ENCODE measurements around the gene OSBP2.

The OSBP2 gene

DNA sequence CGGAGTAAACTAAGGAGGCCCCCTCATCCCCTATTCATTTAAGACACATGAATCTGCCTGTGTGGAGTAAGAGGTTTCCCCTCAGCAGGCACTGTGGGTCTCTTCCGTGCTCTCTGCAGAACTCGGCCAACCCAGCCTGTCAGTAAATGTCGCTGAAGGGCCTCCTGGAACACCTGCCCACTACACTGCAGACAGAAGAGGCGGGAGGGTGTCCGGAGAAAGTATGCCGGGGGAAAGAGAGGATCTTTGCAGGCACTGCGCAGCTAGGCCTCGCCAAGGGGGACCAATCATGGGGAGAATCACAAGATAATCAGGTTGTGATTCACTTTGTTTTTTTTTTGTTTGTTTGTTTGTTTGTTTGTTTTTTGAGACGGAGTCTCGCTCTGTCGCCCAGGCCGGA is 163.1 kb downstream of the OSBP2 start:
- DNase-seq = no peak

DNA sequence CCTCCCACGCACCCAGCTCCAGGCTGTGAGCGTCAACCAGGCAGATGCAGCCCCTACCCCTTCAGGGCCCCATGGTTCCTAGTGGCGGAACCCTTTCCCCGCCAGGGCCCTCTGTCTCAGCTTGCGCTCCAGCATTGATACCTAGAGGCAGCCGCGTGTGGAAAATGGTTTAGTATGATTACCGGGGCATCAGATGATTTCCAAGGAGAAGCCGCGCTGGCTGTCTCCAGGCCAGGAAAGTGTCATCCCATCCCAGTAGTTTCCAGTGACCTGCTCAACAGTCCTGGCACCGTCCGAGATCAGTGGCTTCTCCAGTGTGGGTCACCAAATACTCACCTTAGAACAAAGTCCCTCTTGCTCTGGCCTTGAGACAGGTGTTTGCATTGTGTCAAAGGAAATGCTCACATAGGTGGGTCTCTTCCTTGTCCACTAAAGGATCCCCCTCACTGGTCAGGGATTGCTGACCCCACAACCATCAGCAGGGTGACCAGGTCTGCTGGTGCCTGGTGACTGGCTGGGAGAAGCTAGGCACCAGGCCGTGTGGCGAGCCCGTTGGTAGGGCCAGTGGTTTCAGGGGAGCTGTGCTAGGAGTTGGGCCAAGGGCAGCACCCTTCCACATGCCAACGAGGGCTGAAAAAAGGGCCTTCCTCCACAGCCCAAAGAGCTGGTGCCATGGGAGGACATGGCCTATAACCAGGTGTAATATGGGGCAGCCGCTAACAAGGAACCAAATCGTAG is 164.5 kb downstream of the OSBP2 start:
- DNase-seq = no peak

DNA sequence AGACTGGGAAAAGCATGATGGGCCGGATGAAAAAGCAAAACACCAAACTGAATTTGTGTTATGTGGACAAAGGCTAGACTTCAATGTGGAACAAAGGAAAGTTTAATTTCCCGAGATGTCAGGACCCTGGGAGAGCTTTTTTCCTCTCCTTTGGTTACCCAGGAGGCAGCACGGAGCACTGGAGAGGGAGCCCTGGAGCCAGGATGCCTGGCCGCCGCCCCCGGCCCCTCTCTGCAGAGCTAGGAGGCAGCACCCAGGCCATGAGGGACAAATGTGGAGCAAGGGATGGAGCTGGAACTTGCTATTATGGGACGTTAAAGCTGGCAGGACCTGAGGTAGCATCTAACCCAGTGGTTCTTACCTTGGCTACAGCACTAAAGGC is 165.0 kb downstream of the OSBP2 start:
- DNase-seq = no peak

DNA sequence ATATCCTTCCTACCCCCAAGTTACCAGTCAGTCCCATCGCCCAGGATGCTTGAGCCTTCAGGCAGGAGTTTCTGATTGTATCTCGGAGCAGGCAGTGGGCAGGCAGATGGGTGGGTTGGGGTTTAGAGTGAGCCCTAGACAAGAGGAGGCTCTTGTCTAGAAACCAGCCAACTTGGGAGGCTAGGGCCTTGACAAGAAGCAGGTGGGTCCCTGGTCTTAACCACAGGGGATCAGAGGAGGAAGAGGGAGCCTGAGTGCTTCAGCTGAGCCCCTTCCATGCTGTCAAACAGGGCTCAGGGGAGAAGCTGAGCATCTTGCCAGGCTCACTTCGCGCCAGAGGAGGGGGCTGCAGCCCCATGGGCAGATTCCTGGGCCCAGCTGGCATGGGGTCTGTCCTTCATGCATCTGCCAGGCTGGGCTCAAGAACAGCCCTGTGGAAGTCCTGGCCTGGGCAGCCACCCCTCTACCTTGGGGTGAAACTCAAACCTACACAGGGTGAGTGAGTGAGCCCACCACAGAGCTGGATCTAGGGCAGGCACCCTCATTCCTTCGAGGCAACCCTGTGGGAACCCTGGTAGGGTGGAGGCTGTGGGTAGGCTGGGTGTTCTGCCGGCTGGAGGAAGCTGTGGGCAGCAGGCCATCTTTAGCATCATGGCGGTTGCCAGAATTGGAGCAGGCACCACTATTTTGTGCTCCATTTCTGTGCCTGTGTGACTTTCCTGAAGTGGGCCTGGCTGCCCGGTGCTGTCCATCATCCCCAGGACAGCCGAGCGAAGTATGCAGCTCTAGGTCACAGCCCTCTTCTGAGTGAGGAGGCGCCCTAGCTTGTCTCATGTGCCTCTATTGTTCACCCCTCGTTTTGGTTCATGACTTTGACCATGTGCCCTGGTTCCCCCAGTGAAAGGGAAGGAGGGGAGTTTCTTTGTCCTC is 165.8 kb downstream of the OSBP2 start:
- no peak for DNase-seq

DNA sequence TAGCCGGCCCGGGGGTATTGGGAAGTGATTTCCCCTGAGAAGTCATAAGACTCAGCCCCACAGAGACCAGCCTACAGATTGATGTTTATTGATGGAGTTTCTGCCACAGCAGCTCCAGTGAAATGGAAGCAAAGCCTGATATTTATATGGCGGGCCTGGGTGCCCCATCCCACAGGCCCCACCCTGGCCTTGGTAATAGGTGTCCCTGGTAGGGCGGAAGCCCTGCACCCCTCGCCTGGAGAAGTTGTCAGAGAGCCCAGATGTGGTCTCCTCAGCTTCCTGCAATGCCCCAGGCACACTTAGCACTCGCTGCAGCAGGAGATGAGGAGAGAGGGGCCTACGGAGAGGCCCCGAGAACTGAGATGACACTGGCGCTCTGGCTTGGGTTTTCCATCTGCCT is 166.5 kb downstream of the OSBP2 start:
- no peak for DNase-seq

DNA sequence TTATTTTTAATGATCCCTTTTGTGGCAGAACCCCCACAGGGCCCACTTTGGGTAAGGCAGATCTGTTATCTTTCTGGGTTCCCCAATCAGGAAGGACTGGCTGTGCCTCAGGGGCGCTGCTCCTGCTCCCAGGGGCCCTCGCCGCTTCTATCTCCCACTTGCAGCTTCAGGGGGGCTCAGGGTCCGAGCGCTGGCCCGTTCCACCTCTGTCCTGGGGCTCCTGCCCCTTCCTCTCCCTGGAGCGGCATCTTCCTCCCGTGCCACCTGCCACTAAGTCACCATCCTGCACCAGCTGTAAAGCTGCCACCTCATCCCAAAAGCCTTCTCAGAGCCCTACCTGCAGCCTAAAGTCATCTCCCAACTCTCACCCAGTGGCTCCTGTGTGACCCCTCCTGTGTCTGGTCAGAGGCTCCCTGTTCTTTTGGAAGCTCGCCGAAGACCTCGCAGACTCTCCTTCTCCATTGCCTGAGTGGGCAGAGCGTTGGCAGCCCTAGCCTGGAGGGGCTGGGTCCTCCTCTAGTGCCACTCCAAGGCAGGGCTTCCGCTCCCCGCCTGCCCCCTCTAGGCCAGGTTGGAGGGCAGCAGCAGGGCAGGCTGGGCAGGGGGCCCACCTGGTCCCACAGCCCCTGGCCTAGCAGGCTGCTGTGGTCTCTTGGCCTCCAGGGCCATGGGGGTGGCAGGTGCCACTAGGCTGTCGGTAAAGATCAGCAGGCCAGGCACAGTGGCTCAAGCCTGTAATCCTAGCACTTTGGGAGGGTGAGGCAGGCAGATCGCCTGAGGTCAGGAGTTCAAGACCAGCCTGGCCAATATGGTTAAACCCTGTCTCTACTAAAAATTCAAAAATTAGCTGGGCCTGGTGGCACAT is 167.2 kb downstream of the OSBP2 start:
- no peak for DNase-seq

DNA sequence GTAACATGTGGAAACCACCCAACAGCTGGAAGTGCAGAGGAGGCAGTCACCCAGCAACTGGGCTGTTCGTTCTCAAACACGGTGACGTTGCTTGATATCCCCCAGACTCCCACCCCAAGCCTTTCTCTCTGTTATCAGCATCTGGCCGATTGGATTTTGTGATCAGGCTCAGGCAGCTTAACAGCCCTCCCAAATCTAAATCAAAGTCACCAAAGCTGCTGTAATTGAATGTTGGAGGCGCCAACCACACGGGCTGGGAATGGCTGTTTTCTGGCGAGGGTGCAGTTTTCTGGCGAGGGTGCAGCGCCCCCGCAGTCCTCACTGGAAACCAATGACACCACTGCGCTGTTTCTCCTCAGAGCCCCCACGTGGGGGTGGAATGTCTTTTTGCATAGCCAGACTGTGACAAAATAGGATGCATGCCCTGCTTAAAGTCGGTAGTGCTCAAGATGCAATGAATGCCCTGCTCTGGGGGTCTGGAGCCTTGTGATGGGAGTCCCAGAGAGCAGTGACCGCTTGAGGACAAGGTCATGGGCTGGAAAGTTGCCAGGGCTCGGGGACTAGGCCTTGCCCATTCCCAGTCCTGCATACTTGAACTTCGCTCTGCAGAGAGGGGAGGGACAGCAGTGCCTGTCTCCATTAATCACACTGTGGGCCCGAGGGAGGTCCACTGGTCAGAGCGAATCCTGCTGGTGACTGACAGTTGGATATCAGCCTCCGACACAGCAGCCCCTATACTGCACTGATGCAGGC is 168.6 kb downstream of the OSBP2 start:
- no peak for DNase-seq

DNA sequence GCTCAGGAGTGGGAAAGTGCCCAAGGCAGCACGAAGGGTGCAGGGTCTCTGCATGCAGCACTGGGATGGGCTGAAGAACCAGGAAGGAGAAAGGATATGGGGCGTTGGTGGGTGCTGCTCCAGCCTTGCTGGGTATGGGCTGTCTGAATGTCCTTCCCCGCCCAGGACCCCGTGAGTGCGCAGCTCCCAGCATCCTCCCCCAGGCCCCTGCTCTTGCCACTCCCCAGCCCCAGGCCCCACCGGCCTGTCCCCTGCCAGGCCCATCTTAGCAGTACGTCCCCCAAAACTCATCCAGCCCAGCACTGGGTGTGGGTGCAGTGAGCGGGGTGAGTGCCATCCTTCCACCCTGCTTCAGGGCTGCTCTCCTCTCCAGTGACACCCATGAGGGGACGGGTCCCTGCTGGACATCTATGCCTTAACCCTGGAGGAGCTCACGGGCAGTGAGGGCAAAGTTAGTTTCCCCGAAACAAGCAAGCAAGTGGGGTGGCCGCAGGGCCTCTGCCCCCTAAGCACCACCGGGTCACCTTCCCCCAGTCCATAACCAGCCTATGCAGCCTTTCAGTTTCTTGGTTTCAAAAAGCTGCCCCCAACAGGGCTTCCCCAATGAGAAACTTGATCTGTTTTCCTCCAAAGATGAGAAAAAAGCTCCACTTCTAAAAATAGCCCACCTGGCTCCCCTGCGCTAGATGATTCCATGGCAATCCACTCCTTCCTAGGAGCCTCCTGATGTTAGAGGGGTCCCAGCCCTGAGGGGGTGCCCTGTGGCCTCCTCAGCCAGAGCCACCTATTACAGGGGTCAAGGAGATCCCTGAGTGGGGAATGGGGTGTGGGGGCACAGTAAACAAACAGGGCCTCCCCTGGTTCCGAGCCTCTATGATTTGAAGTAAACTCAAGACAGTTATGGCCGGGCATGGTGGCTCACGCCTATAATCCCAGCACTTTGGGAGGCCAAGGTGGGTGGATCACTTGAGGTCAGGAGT is 170.1 kb downstream of the OSBP2 start:
- DNase-seq = no peak

DNA sequence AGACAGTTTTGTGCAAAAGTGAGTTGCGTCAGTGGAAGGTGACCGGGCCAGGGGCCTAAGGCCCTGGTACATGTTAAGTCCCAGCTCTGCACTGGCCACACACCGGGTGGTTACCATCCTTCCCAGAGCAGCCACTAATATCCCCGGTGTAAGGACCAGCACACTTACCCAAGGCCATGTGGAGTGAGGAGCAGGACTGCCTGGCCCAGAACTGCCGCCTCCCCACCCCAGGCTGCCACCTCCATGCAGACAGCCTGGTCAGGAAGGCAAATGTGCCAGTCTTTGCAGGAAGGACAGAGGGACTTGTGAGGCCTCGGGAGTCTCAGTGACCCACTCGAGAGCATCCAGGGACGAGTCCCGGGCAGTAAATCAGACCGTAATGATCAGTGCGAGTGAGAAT is 171.0 kb downstream of the OSBP2 start:
- no peak for DNase-seq

DNA sequence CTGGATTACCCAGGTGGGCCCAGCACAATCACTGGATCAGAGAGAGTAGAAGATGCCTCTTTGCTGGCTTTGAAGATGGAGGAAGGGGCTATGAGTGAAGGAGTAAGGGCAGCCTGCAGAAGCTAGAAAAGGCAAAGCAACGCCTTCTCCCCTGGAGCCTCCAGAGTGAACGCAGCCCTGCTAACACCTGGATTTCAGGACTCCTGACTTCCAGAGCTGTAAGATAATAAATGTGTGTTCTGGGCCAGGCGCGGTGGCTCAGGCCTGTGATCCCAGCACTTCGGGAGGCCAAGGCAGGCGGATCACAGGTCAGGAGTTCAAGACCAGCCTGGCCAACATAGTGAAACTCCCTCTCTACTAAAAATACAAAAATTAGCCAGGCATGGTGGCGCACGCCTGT is 171.5 kb downstream of the OSBP2 start:
- DNase-seq = no peak

DNA sequence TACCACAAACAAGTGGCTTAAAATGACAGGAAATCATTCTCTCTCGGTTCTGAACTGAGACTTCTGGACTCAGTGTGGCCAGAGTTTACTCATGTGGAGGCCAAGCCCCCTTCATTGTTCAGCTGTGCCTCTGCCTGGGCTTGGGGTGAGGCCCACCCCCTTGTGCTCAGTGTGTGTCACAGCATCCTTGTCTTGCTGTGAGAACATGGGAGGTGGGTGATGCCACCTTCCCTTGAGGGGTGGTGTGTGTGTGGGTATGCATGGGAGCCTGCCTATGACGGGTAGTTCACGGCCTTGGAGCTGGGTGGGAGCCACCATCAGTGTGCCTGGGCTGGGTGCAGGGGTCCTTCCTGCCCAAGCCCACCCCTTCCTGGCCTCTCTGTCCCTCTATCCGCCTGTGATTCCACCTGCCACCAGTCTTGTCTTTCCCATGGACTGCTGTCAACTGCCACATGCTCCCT is 172.2 kb downstream of the OSBP2 start:
- no peak for DNase-seq

DNA sequence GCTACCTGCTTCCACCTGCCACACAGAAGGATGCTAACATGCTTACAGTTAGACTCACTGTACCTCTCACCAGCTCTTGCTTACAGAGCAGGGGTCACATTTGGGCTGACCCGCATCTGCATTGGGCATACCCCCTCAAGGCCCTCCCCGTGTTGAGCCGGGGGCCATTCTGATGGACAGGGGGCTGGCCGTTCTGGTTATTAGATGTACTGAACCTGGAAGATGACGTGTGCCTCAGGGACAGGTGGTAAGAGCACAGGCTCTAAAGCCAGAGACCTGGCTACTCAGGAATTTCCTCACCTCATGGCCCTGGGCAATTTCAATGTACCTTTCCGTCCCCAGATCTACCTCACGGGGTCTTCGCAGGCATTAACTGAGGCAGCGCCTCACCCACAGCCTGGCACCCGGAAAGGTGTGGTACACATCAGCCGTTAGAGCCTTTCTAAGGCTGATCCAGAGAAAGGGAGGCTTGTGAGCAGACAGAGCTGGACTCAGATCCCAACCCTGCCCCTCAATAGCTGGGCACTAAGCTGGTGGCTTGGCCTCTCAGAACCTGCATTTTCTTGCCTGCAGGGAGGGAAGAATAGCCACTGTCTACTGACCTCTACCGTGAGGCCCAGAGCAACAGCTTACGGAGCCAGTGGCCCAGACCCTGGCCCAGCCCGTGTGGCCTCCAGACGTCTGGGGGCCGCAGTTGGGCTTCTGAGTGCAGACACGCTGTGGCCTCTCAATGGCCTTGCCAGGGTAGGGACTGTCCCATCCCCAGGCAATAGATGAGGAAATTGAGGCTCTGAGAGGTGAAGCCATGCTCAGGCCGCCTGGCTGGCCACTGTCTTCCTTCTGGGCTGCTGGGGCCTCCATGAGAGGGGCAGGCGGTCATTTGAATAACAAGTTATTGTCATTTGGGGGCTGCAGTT is 173.3 kb downstream of the OSBP2 start:
- DNase-seq = no peak

DNA sequence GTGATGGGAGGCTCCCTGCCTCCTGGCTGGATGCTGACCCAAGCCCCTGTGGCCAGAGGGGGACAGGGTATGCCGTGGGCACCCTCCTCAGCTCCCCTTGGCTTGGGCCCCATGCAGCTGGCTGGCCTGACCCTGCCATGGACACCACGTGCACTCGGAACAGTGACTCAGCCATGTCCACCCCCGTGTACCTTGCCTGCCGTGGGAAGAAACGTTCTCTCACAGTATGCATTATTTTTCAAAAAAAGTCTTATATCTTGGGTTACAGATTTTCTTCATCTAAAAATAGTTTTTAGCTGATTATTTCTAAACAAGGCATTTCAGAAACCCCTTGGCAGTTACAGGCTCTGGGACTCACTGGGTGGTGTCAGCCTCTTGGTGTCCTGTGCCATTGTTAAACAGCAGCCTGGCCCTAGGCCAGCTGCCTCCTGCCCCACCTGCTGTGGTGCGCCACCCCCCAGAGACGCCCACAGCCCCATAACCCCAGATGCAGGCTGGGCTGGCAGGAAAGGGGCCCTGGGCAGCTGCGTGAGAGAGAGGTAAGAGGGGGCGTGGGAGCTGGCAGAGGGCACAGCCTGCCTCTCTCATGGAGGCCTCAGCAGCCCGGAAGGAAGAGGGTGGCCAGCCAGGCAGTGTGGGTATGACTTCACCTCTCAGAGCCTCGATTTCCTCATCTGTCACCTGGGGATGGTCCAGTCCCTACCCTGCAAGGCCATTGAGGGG is 174.2 kb downstream of the OSBP2 start:
- no peak for DNase-seq

DNA sequence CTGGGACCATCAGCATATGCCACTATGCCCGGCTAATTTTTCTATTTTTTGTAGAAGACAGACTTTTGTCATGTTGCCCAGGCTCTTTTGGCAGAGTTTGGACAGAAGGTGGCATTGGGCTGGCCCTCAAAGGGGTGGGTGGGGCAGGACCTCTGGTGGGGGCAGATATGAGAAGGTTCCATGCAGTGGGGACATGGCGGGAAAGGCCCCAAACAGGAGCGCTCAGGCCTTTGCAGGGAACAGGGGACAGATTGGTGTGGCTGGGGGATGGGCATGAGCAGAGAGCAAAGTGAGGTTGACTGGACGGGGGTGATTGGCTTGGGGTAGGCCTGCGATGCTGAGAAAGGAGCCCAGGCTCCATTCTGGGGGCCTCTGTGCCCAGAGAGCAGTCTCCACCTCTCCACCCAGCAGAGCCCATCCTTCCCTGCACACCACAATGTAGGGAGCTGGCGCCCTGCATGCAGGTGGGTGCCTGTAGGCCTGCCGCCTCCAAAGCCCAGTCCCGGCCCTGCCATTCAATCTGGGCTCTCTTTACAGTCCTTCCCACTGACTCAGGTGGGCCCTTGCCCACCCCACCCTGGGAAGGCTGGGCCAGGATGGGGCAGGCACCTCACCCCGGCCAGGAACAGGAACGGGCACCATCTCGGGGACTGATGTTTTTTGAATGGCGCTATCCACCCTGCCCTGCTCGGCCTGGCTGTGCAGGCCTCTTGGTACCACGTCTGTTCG is 175.2 kb downstream of the OSBP2 start:
- no peak for DNase-seq

DNA sequence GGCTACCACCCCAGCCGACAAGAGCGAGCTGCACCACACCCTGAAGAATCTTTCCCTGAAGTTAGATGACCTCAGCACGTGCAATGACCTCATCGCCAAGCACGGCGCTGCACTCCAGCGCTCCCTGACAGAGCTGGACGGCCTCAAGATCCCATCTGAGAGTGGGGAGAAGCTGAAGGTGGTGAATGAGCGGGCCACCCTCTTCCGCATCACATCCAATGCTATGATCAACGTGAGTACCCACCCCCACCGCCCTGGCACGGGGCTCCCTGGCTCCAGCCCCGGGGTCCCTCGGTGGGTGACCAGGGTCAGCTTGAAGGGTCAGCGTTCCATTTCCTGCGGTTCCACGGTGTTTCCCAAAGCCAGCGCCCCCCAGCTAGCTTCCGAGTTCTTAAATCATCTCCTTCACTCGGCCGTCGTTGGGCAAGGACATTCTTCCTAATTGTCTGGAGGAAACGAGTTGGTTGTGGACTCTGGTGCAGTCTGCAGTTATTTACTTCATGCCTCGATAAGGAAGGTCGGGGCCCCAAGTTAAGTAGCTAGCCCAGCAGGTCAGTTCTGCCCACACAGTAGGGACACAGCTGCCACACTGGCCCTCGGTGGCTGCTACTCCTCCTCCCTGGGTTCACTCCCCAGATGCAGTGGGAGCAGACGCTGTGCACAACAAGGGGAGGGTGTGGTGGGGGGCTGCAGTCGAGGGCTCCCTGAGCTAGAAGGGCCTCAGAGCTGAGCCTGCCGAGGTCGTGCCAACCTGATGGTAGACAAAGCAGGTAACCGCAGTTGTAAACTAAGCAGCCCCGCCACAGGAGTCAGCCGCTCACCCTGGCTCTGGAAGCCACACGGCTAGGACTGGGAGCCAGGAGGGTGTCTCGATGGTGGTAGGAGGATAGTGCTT is 176.0 kb downstream of the OSBP2 start:
- DNase-seq = no peak

DNA sequence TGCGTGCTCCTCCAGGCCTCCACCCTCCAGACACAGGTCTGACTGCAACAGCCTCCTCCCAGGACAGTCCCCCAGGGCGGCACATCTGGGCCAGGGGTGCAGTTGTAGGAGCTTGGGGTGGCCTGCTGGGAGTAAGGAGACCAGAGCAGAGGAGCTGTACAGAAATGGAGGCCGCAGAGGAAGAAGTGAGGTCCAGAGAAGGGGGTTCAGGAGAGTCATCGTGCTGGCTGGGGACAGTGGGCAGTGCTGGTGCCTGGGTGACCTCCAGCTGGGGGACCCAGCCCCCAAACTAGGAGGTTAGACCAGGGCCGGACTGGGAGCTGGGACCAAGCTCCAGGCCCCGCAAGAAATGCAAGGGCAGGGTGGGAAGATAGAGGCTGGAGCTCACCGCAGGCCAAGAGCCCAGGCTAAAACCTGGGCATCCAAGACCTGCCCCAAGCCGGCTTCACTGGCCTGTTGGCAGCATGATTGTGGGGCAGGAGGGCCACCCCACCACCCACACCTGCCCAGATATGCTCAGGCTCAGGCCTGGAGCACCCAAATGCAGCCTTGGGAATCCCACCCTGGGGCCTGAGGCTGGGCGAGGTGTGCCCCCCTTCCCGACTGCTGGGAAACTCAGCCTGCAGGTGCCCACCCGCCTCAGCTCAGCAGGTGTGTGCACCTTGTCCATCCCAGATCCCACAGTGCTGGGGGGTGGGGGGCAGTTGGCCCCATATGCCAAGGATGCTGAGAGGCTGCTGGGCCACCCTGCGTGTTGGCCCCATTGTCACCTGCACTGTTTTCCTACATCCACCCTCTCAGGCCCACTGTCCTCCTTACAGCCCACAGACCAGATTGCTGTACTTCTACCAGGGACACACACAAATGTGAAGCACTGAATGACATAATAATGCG is 177.0 kb downstream of the OSBP2 start:
- DNase-seq = no peak
